Ecto neural progenitor cell (in vitro differentiated cells): ENCODE results near the gene FGF14.

Experiments
- DNase-seq: peaks from one replicate; pipeline ENCODE4 v3.0.0-alpha.2; 2018; ENCODE audit warnings: low spot score

The FGF14 gene

GRCh38 chr13:101784313-101784712 lies 617.5 kb downstream of the FGF14 start:
- DNase-seq: no peak

GRCh38 chr13:101783554-101783953 lies 618.3 kb downstream of the FGF14 start:
- DNase-seq: no peak

GRCh38 chr13:101780211-101780610 lies 621.6 kb downstream of the FGF14 start:
- no peak for DNase-seq

DNA sequence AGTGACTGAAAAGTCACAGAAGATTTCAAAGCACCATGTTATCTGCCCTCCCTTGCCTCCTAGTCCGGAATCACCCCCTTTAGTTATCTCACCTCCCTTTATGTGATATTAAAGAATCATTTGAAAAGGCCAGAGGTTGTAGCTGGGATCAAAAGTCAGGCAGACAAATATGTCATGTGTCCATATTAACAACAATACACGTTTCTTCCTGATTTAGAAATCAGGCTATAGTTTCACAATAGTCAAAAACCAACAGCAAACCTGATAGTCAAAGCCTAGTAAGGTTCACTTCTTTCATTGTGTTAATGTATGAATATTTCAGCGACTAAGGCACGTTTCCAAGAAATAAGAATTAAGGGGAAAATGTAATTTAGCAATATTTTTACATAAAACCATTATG lies 622.7 kb downstream of the FGF14 start:
- DNase-seq: no peak

DNA sequence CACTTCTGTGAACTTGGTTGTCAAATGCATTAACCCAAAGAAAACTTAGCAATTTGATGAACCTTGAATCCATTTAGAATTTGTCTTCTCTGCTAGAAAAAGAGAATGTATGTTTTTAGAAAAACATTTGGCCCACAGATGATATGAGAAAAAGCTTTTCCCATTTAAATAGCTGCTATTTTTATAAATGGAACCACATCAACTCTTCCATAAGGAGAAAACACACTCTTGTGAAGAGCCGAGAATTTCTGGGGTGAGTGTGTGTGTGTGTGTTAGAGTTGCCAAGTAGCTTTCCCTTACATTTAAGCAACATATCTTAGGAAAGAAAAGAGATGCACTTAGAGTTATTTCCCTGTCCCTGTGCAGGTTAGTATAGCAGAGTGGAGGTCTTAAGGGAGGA lies 626.6 kb downstream of the FGF14 start:
- DNase-seq: no peak

GRCh38 chr13:101774393-101774792 lies 627.5 kb downstream of the FGF14 start:
- no peak for DNase-seq

- DNase-seq: no peak
Measured at GRCh38 chr13:101773062-101773461, 628.8 kb downstream of the FGF14 start.

- DNase-seq: no peak
Measured at GRCh38 chr13:101767131-101767530, 634.7 kb downstream of the FGF14 start.

DNA sequence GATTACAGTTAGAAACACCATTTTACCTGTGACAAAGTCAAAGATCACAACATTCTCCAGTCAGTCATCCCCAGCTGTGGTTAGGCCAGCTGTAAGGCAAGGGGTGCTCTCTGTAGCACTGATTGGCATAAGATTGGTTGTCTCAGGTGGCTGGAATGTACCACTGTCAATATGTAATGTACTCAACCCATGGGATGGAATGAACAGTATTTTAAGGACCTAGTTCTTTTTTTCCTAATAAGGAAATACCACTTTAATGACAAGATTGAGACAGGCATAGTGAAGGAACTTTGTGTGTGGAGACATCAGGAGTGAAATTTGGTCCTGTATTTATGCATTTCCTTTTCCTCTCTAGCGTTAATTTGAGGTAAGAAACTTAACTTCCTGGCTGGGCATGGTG lies 638.7 kb downstream of the FGF14 start:
- no peak for DNase-seq

- no peak for DNase-seq
Measured at GRCh38 chr13:101757446-101758039, 644.3 kb downstream of the FGF14 start.

GRCh38 chr13:101755228-101755887 lies 646.5 kb downstream of the FGF14 start:
- no peak for DNase-seq

- no peak for DNase-seq
Measured at GRCh38 chr13:101752432-101752831, 649.4 kb downstream of the FGF14 start.

DNA sequence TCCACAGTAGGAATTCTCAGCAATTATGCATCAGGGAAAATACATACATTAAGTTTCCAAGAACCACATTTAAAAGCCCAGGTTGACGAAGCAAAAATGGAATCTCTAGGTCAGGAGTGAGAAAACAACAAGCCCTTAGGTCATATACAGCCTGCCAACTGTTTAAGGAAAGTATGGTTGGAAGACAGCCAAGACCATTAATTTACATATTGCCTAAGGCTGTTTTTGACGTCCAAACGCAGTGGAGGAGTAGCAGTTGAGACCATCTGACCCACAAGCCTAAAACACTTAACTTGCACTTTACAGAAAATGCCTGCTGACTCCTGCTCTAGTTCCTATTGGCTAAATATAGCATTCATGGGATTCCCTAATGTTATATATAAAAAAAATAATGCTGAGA lies 650.4 kb downstream of the FGF14 start:
- DNase-seq: no peak

DNA sequence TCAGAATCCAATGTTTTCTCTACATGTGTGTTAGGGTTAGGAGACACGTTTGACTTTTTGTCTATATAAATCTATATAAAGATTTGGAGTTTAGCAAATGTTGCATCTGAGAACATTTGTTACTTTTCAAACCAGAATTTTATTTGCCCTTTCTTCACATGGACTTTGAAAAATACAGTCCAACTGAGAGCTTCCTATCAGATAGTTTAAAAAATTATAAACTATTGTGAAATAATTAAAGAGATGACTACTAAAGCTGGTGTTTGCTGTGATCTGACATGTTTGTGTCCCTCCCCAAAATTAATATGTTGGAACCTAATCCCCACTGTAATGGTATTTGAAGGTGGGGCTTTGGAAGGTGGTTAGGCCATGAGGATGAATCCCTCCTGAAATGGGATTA lies 652.3 kb downstream of the FGF14 start:
- DNase-seq: no peak

GRCh38 chr13:101747039-101747438 lies 654.8 kb downstream of the FGF14 start:
- no peak for DNase-seq

DNA sequence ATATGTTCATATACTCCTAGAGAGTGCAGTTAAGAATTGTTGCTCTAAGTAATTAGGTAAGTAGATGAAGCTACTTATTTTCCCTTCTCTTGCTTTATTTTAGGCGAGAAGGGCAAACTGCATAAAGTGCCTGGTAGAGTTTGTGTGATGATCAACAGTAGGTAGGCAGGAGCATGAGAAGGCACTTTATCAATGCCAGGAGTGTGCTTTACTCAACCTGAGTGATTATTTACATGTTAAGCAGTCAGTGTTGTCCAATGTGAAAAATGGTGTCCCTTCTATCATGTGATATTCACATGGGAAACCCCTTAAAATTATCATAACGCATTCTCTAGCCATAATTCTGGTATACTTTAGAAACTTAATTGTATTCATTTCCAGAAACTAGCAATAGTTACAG lies 655.3 kb downstream of the FGF14 start:
- DNase-seq: no peak

DNA sequence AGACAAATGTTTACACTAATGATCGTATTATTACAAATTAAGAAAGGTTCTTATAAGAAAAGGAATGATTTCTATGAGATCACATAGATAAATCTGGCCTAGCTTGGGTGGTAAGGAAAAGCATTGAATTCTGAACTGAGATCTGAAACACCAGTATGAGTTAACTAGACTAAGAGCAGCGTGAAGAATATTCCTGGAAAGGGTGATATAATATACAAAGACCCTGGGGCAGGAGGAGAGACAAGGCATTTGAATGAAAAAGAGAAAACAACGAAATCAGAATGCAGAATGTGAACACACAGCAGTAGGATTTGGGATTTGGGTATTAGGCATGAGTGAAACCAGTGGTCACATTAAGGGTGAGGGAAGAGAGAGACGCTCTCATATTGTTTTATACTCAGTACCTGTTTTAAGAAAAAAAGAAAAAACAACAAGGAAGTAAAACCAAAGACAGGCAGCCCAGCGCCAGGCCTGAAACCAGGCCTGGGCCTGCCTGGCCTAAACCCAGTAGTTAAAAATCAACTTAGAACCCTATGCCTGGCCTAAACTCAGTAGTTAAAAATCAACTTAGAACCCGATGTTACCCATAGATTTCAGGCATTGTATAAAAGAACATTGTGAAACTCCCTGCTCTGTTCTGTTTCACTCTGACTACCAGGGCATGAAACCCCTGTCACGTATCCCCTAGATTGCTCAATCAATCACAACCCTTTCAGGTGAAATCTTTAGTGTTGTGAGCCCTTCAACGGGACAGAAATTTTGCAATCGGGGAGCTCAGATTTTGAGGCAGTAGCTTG lies 662.3 kb downstream of the FGF14 start:
- DNase-seq: no peak

- no peak for DNase-seq
Measured at GRCh38 chr13:101738336-101738735, 663.5 kb downstream of the FGF14 start.

- no peak for DNase-seq
Measured at GRCh38 chr13:101736566-101736965, 665.3 kb downstream of the FGF14 start.

- no peak for DNase-seq
Measured at GRCh38 chr13:101730420-101731000, 671.3 kb downstream of the FGF14 start.

DNA sequence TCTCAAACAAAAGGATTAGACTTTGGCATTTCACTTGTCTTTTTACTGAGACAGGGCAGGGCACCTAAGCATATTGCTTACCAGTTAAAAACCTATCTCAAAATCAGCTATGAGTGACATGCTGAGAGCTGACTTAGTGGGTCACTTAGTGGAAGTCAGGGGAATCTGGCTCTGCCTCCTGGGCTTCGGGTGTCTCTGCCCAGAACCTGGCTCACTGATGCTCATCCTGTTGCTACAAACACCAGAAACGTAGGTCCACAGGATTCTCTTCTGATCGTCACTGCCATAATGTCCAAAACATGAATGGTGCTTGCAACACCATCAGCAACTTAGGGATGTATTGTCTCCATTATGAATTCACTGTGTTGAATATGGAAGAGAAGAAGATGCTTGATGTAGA lies 673.2 kb downstream of the FGF14 start:
- no peak for DNase-seq

GRCh38 chr13:101728021-101728420 lies 673.8 kb downstream of the FGF14 start:
- no peak for DNase-seq

DNA sequence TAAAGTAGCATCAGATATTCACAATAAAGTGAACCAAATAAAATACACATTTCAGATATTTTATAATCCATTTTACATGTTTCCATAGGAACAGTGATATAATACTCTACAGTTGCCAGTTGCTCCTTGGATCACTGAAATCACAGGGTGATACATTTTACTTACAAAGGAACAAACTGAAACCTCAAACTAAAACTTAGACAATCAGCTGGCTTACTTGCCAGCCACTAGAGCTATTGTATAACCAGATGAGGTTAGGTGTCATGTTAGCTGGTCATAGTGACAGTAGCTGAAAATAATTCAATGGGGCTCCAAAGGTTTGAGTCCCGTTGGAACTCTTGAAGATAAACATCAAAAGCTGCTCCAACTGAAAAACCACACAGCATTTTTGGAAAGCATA lies 674.7 kb downstream of the FGF14 start:
- no peak for DNase-seq
